Measurements from ENCODE around the gene PLPPR1.
"Not testable (repeated sequence)": the region's sequence is repeated elsewhere in the genome, so short reads cannot be mapped to it uniquely, and the experiment has no call there.

Gene PLPPR1

DNA sequence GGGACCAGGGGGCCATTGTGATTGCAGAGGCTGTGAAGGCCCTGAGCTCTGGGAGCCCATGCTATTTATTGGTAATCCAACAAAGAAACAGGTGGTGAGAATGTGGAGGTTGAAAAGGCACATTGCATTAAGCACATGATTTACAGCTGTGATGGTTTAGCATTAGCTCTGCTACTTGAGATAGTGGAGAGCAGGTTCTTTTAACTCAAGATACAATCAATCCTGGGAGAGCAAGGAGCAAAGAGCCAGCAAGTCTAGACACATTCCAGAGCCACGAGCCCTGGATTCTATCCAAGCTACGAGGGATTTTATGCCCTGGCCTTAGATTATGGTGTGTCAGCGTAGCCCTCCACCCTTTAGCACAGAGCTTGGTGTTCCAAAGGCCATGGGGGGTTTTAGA is 98.8 kb downstream of the PLPPR1 start:
- DNase-seq, result not testable (repeated sequence)

DNA sequence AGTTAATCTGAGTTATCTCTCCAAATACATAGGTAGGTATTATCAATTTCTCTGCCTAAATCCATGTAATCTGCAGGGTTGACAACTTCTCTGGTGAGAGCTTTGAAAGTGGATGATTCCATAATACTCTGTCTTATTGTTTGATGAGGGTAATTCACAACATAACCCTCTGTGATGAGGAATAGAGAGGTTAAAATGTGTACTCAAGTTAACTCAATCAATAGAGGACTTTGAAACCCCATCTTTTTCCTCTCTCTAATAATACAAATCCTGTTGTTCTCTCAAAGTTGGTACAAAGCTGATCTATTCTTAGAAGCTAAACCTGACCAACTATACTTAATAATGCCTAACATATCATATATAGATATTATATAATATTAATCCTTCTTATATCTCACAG is 100.1 kb downstream of the PLPPR1 start:
- no peak for DNase-seq

DNA sequence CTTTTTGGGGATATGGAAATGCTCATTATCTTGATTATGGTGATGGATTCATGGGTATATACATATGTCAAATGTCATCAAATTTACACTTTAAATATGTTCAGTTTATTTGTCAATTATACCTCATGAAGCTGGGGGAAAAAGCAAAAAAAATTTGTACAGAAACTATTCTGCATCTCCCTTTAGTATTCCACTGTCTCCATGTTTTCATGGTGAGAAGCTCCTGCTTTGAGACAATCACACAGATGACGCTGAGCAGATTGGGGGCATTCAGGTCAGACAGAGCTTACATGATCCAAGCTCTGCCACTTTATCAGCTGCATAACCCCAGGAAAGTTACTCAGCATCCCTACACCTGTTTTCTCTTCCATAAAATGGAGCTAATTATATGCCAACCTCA is 101.5 kb downstream of the PLPPR1 start:
- DNase-seq, result no peak

DNA sequence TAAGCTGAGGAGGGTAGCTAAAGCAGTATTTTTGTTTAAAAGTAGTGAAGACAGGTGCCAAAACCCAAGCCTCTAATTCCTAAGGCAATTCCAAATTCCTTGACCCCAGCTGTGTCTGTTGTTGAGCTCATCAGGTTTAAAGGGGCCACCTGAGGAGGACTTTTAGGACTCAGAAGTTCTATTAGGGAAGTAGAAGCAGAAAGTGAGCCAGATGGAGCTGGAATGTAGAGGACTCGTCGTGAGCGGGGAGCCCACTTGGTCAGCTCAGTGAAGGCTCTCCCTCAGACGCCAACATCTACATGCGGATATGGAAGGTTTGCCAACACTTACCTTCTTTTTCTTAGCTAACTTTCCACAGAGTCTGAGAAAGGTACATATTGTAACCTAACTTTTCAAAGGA is 102.8 kb downstream of the PLPPR1 start:
- DNase-seq, result no peak

DNA sequence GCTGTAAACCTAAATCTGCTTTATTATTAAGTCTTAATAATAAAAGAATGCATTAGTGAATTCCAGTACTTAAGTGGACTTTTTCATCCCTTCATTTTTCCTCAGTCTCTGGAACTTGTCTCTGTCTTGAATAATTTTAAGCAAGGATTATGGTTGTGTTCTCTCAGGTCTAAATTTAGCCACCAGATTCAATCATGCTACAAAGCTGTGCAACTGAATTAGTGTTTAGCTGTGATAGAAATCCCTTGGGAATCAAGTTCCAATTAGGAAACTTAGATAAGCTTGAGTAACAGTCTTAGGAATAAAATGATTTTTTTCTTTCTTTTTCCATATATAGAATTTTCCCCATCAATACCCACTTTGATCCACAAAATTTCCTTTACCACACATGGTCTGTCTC is 104.3 kb downstream of the PLPPR1 start:
- DNase-seq, result no peak

DNA sequence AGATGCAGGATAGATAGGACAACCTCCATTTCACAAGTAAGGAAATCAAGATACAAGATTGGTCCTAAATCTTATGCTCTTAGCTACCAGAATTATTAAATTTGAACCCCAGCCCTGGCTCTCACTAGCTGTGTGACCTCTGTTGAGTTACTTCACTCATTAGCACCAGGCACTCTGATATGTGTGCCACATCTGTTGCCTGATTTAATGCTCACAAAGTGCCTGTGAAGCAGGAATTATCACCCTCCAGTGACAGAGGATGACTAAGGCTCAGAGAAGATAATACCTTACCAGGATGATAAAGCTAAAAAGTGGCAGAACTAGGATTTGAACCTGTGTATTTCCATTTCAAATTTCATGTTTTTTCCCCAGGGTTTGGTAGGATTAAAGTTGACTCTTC is 110.0 kb downstream of the PLPPR1 start:
- DNase-seq, result no peak

DNA sequence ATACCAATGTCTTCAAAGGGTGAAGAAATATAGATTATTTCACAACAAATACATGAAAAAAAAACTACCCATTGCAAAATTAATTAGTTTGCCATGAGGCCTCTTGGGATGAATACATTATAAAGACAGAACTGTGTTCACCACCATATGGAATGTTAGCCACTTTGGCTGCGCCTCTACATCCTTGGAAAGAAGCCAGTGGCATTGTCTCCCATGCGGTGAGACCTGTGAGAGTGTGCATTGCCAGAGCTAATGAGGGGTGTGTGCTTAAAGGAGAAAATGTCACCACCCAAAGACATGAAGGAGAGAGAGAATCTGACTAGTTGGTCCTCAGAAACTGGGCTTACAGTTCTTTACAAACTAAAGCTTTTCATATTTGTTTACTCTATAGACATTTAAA is 110.6 kb downstream of the PLPPR1 start:
- DNase-seq, result no peak

DNA sequence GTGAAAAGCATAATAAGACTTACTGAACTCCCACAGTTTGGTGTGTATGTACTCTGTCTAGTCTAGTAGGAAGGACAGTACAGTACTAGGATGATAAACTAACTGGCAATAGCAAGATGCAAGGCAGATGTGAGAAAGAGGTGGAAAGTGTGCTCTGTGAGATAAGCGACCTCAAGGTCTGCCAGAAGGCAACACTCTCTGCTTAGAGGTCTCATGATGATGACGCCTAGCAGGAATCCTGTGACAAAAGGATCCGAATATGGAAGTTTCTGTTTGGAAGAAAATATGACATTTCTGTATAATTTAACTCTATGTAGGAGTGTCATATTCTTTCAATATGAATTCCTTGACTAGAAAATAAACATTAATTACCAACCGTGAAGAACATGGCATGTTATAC is 112.2 kb downstream of the PLPPR1 start:
- no peak for DNase-seq

DNA sequence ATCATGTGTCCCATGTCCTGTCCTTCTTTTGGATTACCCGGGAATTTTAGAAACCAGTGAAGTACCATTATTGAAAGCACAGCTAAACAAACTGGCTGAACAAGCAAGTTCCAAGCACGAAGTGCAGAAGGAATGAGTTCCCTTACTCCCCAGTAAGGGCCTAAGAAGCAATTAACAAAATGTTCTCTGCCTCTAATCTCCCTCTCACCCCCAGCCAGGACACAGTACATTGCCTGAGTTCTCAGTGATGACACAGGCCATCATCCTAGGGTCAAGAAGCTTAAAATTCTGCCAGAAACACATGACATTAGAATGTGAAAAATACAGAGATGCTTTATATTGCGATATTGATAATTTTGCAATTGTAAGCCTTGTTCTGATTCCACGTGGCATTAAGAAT is 118.0 kb downstream of the PLPPR1 start:
- DNase-seq, result no peak

DNA sequence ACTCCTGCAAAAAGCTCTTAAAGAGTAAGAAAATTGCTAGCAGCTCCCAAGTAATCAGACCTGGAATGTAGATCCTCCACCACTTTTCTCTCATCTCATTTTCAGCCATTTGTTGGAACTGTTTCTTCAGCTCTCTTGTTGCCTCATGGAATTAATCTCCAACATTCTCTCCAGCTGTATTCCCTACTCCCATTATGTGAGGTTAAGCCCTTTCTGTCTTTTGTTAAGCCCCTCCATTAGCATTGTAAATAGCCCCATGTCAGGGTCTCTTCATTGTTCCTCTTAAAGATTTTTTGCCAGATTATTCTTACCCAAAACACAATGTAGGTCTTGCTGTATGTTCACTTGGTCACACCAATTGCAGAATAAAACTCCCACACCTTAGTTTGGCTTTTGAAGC is 119.8 kb downstream of the PLPPR1 start:
- DNase-seq, result no peak

DNA sequence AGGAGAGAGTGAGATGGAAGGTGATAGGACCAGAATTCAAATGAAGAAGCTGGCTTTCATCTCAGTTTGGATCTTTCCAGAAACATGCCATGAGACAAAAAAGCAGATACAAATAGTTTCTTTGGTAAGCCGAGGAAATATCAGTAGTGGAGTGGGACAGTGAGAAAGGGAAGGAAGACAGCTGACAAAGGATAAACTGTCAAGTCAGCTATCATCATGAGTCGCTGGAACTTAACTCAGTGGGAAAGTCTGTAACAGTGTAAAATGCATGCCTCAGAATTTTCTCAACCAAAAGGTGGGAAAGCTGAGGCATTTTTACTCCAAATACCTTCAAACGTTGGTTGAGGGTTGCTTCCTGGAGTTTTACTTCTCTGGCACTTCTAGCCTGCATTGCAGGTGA is 129.8 kb downstream of the PLPPR1 start:
- no peak for DNase-seq

DNA sequence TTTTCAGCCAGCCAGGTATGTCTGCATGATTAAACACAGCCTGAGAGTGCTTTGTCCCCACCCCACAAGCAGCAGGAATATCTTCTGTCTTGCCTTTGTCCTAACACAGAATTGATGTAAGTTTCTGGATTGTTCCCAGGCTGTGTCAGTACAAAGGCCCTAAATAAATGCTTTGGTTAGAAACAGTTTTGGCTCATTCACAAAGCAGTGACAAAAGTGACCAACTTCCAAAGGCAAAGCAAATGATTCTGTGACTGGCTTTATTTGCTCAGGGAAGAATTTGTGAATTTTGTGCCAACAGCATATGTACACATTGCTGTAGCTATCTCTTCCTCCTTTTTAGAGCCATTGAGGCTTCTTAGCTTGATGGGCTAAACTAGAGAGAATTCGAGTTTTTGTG is 133.7 kb downstream of the PLPPR1 start:
- no peak for DNase-seq

DNA sequence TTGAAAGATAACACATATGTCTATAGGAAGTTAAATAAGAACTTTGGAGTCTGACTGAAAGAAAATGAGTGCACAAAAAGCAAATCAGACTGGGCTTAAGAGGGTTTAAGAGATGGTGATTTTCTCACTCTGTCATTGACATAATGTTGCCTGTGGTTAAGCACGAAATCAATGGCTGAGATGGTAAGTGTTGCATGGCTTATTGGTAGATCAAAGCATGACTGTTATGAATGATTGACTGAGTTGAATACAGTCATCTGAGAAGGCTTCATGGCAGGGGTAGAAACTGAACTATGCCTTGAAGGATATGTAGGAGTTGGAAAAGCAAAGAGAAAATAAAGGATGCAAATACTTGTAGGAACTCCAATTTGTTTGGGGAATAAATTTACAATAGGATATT is 136.6 kb downstream of the PLPPR1 start:
- DNase-seq, result no peak

DNA sequence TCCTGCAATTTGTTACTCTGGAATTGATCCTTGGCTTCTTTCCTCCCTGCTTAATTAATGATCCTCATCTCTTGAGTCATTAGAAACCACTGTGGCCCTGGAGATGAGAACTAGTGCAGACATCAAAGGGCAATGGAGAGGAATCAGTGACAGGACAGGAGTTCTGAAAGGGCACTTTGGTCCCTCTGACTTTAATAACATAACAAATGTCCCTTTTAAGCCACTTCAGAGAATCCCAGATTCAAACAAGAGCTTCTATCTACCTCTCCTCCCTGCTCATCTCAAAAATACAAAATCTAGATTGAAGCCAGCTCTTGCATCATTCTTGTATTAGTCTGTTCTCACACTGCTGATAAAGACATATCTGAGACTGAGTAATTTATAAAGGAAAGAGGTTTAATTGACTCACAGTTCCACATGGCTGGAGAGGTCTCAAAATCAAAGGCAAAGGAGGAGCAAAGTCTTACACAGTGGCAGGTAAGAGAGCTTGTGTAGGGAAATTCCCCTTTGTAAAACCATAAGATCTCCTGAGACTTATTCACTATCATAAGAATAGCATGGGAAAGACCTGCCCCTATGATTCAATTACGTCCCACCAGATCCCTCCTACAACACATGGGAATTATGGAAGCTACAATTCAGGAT is 139.1 kb downstream of the PLPPR1 start:
- no peak for DNase-seq

DNA sequence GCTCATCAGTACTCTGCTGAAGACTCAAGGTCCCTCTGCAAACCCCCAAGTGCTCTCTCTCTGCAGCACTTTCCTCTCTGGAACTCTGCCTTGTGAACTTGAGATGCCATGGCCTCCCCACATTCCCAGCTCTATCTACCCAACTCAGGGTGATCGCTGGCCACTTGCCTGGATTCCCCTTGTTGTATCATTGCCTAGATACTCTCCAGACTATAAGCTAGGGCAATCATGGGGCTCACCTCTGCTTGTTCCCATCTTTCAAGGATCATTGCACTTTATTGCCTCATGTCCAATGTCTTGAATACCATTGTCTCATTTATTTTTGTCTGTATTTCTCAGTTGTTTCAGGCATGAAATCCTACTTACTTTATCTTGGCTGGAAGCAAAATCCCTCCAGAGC is 144.1 kb downstream of the PLPPR1 start:
- DNase-seq, result no peak

DNA sequence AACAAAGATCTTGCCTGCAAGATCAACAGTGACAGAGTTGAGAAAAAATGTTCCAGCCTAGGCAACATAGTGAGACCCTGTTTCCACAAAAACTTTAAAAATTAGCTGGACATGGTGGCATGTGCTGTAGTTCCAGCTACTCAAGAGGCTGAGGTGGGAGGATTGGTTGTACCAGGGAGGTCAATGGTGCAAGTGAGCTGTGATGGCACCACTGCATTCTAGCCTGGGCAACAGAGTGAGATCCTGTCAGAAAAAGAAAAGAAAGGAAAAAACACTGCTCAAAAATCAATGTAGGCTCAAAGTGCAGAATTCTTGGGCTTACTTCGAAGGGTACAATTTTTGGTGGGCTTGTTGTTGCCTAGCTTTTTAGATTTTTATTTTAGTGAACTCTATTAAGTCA is 145.4 kb downstream of the PLPPR1 start:
- DNase-seq, result no peak

DNA sequence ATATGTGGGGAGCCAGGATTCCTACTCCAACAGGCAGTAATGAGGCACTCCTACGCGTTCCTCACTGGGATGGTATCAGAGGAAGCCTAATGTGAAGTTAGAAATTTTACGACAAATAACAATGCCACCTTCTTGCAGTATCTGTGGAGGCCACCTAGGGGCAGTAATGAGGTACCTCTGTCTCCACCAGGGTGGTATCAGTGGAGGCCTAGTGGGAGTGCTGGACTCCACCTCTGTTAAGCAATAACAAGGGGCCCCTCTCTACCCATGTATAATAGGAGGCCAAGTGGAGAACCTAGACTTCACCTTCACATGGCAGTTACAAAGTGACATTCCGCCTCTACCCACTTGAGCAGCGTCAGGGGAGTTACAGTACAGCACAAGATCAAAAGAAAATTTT is 147.9 kb downstream of the PLPPR1 start:
- no peak for DNase-seq

DNA sequence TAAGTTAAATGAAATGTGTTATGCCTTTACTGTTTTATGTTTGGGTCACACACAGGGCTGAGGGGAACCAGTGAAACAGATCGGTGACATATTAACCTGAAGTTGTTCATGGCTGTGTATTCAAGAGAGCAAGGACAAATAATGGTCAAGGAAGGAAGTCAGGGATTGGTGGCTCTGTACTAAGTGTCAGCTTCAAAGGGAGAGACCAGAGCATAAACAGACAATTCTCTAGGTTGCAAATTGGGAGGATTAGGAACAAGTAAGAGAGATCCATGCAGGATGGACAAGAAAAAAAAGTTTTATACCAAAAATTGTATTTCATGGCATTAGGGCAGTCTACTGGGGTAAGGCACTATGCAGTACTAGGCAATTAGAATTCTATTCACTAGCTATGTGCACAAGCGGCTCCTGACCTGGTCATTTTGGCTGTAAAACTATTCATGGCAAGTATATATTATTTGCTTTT is 156.3 kb downstream of the PLPPR1 start:
- no peak for DNase-seq

DNA sequence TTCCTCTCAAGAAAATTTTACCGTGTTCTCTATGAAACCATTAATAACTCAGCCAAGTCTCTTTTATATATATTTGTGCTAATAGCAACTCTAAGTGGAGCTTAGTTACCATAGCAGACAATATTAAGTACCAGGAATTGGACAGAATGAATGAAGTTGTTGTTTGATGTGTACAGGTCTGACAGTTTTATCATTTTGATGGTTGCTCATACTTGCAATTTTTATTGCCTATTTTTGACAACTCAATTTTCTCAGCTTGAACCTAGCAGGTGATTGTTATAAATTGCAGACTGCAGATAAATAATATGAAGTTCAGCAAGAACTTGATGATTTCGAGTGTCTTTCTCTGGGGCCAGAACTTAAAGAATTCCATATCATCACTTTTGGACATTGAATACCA is 163.2 kb downstream of the PLPPR1 start:
- no peak for DNase-seq

DNA sequence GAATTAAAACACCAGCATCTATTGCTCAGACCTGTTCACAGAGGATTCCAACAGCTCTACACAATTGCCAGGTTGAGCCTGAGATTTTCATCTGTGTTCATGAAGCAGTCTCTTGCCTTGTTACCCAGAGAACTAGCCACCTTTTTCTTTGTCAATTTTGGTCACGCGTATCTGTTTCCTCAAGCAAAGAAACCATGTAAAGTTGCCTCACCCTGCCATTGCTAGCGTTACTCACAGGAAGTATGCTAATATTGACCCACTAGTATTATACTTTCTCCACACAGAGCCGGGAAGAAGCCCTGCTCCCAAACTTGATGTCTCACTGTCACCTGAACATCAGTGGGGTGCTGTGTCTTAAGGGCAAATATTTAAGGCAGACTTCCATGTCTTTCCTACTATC is 168.5 kb downstream of the PLPPR1 start:
- no peak for DNase-seq

DNA sequence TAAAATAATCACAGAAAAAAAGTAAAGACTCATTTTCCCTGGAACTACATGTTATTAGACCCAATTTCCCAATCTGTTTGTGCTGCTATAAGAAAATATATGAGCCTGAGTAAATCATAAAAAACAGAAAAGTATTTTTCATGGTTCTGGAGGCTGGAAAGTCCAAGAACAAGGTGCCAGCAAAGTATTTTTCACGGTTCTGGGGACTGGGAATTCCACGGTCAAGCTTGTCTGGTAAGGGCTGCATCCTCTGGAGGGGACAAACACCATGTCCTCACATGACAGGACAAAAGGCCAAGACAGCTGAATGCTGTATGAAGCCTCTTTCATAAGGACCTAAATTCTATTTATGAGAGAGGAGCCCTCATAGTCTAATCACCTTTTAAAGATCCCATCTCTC is 172.3 kb downstream of the PLPPR1 start:
- DNase-seq, result no peak

DNA sequence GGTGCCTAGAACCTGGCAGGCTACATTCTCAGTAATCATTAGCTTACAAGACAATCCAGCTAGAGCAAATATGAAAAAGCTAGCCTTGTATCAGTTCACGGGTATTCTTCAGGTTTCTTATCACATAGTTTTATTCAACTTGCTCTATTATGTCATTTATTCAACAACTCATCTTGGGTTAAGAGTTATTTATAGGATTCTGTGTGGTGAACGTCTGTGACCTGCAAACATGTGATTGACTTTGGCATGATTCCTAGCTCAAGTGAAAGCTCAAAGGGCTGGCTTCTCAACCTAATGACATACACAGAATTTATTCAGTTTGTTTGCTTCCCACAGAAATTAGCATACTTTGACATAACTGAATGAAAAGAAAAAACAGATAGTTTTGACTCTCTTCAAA is 173.1 kb downstream of the PLPPR1 start:
- no peak for DNase-seq

DNA sequence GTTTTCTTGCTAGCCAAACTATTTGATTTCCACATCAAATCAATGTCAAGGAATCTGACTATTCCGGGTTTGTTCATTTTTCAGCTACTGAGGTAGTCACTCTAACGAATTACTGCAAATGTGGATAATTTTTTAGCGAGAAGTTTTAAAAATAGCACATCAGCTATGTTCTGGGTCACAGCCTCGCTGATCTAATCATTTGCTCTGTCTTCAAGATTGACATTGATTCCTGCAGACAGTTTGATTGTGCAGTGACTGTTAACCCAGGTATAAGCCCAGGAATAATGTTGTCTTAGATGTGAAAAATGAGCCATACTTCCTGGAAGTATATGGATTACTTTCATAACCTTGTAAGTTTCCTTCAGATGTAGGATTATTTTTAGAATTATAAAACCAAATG is 181.1 kb downstream of the PLPPR1 start:
- no peak for DNase-seq

DNA sequence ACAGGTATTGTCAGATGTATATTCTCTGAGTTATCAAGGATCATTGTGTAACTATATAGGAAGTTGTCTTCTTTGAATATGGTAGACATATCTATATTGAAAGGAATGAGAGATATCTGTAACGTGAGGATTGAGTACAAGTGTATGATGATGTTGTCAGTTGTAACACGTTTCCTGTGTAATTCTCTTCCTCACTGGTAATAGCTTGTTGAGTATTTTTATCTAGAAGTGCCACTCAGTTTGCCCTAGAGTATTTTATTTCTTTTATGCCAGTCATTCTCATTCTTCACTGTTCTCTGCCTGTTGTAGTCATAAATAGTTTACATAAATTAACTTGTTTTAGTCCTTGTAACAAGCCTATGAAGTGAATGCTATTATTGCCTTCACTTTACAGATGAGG is 184.1 kb downstream of the PLPPR1 start:
- DNase-seq, result no peak

DNA sequence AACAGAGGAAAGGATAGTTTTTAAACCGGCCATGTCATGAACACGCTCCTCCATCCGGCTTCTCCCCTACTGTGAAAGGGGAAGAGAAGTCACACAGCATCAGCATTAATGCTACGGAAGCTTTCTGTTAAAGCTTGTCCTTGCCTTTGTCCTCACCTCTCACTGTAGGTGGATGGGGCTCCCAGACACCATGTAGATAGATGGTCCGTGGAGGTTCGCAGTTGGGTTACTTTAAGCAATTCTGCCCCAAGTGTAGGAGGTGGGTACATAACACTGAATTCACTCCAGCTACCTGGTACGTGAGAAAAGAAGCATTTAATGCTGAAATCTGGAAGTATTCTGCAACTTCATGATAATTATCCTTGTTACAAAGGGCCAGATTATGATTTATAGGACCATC is 190.5 kb downstream of the PLPPR1 start:
- DNase-seq, result no peak

DNA sequence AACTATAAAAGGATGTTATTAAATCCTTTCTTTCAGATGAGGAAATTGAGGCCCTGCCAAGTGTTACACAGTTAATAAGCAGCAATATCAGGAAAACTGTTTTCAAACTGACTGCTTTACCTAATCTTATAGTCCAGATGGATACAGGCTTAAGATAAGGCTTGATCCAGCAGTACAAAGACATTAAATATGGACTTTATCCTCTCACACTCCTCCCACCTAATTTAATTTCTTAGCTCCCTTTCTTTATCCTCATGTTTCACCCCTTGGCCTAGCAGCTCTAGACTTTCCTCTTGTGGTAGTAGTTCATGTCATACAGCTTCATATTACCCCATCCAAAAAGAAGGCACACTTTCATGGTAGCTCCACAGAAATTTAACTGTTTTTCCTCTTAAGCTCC is 191.8 kb downstream of the PLPPR1 start:
- no peak for DNase-seq

Data from HCEC 1CT (cell line).